ENCODE data around the gene NBAS. TPM values are rescaled to one million over a fixed set of nuclear protein-coding genes. Genes with fewer than 3 reads are reported as not detected.
"Not testable (repeated sequence)": the region's sequence is repeated elsewhere in the genome, so short reads cannot be mapped to it uniquely, and the experiment has no call there.

The NBAS gene
- total RNA-seq, 1 experiment from 2014 or later, result 33.4 TPM

DNA sequence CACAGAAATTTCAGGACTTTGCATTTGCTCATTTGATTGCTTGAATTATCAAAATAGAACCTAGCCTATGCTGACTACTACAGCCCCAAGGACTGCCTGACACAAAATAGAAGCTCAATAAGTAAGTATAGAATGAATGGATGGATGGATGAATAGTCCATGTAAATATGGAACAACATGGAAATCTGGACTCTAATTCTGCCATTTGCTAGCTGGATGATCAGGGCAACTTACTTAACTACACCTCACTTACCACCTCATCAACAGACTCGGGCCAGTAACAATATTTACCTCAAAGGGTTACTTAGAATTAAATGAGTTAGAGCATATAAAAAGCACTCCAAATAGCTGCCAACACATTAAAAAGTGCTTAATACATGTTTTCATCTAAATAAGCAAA is 50.6 kb downstream of the NBAS start:
- DNase-seq (ENCODE audit: low read depth in 1 of 2, low spot score in 2 of 2), result no peak
- no peak overlapping the region for H3K4me3 ChIP-seq
- peaks cover 26% of the 10 kb centered on the region for H3K36me3 ChIP-seq
- H3K27ac ChIP-seq, result no peak overlapping the region
- H3K27me3 ChIP-seq (replicated peaks), result no peaks in the 10 kb centered on the region
- H3K4me1 ChIP-seq (replicated peaks), result no peaks in the 10 kb centered on the region
- no peaks in the 10 kb centered on the region for H3K9me3 ChIP-seq (replicated peaks)

DNA sequence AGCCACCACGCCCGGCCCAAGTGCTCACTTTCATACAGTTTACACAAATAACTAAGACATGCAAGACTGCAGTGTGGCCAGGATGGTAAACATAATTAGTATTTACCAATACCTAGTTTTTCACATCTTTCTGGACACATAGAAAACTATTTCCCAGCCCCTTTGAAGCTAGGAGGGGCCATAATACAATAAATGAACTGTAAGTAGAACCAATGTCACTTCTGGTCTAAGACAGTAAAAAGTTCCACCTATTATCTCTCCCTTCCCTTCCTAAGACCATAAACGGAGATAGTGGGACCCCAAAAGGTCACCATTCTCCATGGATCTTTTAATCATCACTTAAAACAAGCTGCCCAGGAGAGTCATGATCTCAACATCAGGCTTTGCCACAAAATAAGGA is 51.0 kb downstream of the NBAS start:
- H3K4me1 ChIP-seq (replicated peaks), result no peaks in the 10 kb centered on the region
- no peaks in the 10 kb centered on the region for H3K9me3 ChIP-seq (replicated peaks)
- H3K27me3 ChIP-seq (replicated peaks), result no peaks in the 10 kb centered on the region
- H3K36me3 ChIP-seq, result peaks cover 26% of the 10 kb centered on the region
- no peak for DNase-seq (ENCODE audit: low read depth in 1 of 2, low spot score in 2 of 2)
- no peak overlapping the region for H3K27ac ChIP-seq
- H3K4me3 ChIP-seq, result no peak overlapping the region

GRCh38 chr2:15507697-15508096 is 53.4 kb downstream of the NBAS start:
- Histone ChIP-seq H3K4me1 (replicated peaks) (no peaks in the 10 kb centered on the region), H3K4me3 (no peak overlapping the region), H3K27me3 (replicated peaks) (no peaks in the 10 kb centered on the region), H3K9me3 (replicated peaks) (no peaks in the 10 kb centered on the region), H3K27ac (no peak overlapping the region), H3K36me3 (peaks cover 34% of the 10 kb centered on the region)
- DNase-seq (ENCODE audit: low read depth in 1 of 2, low spot score in 2 of 2), result no peak

GRCh38 chr2:15507061-15507460 is 54.1 kb downstream of the NBAS start:
- Histone ChIP-seq H3K4me3 (no peak overlapping the region), H3K4me1 (replicated peaks) (no peaks in the 10 kb centered on the region), H3K36me3 (peaks cover 37% of the 10 kb centered on the region), H3K9me3 (replicated peaks) (no peaks in the 10 kb centered on the region), H3K27me3 (replicated peaks) (no peaks in the 10 kb centered on the region), H3K27ac (no peak overlapping the region)
- DNase-seq (ENCODE audit: low read depth in 1 of 2, low spot score in 2 of 2), result no peak

DNA sequence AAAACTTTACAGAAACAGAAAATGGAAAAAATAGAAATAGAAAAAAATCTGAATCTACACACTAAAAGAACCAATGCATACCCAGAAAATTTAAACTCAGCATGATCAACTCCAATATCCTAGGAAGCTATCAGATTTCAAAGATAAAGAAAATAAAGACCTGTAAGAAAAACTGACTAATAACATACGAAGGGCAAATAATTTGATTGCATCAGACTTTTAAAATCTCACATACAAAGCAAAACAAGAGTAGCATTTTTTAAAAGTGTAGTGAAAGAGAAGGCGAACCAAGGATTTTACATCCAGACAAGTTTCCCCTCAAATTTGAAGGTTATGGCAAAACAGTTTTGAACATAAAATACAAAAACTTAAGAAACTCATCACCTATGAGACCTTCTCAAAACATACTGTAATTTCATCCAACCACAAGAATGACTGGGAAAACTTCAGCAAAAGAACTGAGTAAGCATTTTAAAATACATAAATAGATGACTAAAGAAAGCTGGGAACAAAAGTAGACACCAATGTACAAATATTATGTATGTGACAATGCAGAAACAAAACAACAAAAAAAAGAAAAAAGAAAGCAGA is 54.8 kb downstream of the NBAS start:
- Histone ChIP-seq H3K4me1 (replicated peaks) (no peaks in the 10 kb centered on the region), H3K36me3 (peaks cover 35% of the 10 kb centered on the region), H3K4me3 (no peak overlapping the region), H3K9me3 (replicated peaks) (no peaks in the 10 kb centered on the region), H3K27ac (no peak overlapping the region), H3K27me3 (replicated peaks) (no peaks in the 10 kb centered on the region)
- no peak for DNase-seq (ENCODE audit: low read depth in 1 of 2, low spot score in 2 of 2)

DNA sequence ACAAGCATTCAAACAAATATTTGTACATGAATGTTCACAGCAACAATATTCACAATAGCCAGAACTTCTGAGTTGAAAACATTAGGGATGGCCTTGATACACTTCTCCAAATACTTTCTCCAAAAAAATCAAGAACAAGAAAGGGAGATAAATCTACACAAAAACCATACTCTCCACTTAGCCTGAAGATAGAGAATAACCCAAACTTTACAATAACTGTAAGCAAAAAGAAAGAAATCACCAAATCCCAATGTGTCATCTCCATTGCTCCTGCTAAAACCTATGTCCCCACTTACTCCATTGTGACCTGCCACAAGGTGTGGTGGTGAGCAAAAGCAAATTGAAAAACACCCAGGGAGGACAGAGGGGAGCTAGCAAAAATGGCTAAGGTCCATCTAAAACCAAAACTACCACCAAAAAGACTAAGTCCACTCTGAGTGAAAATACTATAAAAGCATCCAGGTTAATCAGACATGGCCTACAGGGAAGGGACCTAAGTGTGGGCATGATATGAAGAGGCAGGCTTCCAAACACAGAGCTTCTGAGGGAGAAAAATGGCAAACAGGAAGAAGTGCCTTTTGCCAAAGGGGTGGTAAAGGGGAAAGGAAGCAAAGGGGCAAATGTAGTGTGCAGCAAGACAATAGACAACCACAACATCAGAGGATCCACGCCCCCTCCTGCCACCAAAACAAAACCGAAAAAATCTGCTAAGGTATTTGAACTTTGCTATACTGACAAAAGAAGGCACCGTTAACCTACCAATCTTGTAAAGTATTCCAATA is 56.1 kb downstream of the NBAS start:
- no peak for DNase-seq (ENCODE audit: low read depth in 1 of 2, low spot score in 2 of 2)
- Histone ChIP-seq H3K4me1 (replicated peaks) (no peaks in the 10 kb centered on the region), H3K27ac (no peak overlapping the region), H3K27me3 (replicated peaks) (no peaks in the 10 kb centered on the region), H3K36me3 (peaks cover 23% of the 10 kb centered on the region), H3K4me3 (no peak overlapping the region), H3K9me3 (replicated peaks) (no peaks in the 10 kb centered on the region)

GRCh38 chr2:15499251-15499650 is 61.9 kb downstream of the NBAS start:
- not testable (repeated sequence) for DNase-seq (ENCODE audit: low read depth in 1 of 2, low spot score in 2 of 2)

GRCh38 chr2:15498554-15498953 is 62.6 kb downstream of the NBAS start:
- Histone ChIP-seq H3K27me3 (replicated peaks) (no peaks in the 10 kb centered on the region), H3K36me3 (peaks cover 16% of the 10 kb centered on the region), H3K4me1 (replicated peaks) (no peaks in the 10 kb centered on the region), H3K27ac (no peak overlapping the region), H3K4me3 (no peak overlapping the region), H3K9me3 (replicated peaks) (no peaks in the 10 kb centered on the region)
- DNase-seq (ENCODE audit: low read depth in 1 of 2, low spot score in 2 of 2), result no peak

More at GRCh38 chr2:15499251-15499650, 61.9 kb downstream of the NBAS start:
- H3K27ac ChIP-seq; H3K27me3 ChIP-seq (replicated peaks); H3K4me3 ChIP-seq; H3K9me3 ChIP-seq (replicated peaks); H3K4me1 ChIP-seq (replicated peaks): not testable (repeated sequence)
- peaks cover 16% of the 10 kb centered on the region for H3K36me3 ChIP-seq

DNA sequence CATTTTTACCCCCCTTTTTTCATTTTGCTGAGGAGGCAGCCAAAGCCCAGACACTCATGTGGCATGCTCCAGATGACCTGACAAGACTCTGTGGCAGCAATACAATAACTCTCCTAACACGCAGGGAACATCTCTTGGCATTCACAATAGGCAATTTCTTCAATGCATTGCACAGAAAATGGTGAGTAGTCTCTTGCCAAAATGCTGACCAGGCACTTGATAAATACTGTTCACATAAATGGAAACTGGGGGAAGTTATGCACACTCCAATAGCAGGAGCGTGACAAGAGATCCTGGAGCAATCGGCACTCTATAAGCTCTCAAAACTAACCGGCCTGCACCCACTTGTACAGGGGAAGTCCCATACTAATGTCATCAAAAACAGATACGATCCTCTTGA is 66.3 kb downstream of the NBAS start:
- no peak for DNase-seq (ENCODE audit: low read depth in 1 of 2, low spot score in 2 of 2)
- H3K27me3 ChIP-seq (replicated peaks), result no peaks in the 10 kb centered on the region
- H3K36me3 ChIP-seq, result peaks cover 8% of the 10 kb centered on the region; the same call in 1 of the 2 replicates
- H3K27ac ChIP-seq, result no peak overlapping the region
- H3K4me3 ChIP-seq, result no peak overlapping the region
- no peaks in the 10 kb centered on the region for H3K4me1 ChIP-seq (replicated peaks)
- H3K9me3 ChIP-seq (replicated peaks), result no peaks in the 10 kb centered on the region

DNA sequence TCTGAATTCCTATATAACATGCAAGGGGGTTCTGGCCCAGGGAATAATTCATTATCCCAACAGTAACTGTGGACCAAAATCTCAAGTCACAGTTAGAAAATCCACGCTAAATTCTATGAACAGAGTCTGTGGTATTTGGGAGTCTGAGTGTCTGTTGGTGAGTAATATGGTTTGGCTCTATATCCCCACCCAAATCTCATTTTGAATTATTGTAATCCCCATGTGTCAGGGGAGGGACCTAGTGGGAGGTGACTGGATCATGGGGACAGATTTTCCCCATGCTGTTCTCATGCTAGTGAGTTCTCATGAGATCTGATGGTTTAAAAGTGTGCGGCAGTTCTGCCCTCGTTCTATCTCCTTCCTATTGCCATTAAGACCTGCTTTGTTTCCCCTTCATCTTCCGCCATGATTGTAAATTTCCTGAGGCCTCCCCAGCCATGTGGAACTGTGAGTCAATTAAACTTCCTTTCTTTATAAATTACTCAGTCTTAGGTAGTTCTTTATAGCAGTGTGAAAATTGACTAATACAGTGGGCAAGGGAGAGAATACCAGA is 68.3 kb downstream of the NBAS start:
- DNase-seq (ENCODE audit: low read depth in 1 of 2, low spot score in 2 of 2), result no peak
- Histone ChIP-seq H3K36me3 (peaks cover 11% of the 10 kb centered on the region; the same call in 1 of the 2 replicates), H3K4me3 (no peak overlapping the region), H3K9me3 (replicated peaks) (no peaks in the 10 kb centered on the region), H3K27ac (no peak overlapping the region), H3K27me3 (replicated peaks) (no peaks in the 10 kb centered on the region), H3K4me1 (replicated peaks) (no peaks in the 10 kb centered on the region)

DNA sequence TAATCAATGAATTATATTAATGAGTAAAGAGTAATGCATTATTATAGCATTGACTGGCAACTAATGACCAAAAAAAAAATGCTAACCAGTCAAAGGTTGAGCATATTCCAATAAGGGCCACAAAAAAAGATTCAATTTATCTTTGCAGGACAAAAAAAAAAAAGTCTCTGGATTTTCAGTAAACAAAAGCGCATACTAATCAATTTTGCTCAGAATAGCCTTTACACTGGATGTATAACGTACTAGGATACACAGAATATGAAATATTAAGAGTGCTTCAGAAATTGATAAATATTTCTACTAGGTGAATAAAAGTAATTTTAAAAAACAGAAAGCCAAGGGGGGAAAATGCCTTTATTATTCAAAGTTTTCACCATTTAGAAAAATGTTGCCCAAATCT is 74.4 kb downstream of the NBAS start:
- no peaks in the 10 kb centered on the region for H3K9me3 ChIP-seq (replicated peaks)
- peaks cover 20% of the 10 kb centered on the region for H3K36me3 ChIP-seq
- no peaks in the 10 kb centered on the region for H3K27me3 ChIP-seq (replicated peaks)
- no peak overlapping the region for H3K27ac ChIP-seq
- no peaks in the 10 kb centered on the region for H3K4me1 ChIP-seq (replicated peaks)
- no peak overlapping the region for H3K4me3 ChIP-seq
- no peak for DNase-seq (ENCODE audit: low read depth in 1 of 2, low spot score in 2 of 2)

GRCh38 chr2:15485949-15486348 is 75.2 kb downstream of the NBAS start:
- Histone ChIP-seq H3K4me3 (no peak overlapping the region), H3K27me3 (replicated peaks) (no peaks in the 10 kb centered on the region), H3K4me1 (replicated peaks) (no peaks in the 10 kb centered on the region), H3K27ac (no peak overlapping the region), H3K36me3 (peaks cover 23% of the 10 kb centered on the region), H3K9me3 (replicated peaks) (no peaks in the 10 kb centered on the region)
- no peak for DNase-seq (ENCODE audit: low read depth in 1 of 2, low spot score in 2 of 2)

DNA sequence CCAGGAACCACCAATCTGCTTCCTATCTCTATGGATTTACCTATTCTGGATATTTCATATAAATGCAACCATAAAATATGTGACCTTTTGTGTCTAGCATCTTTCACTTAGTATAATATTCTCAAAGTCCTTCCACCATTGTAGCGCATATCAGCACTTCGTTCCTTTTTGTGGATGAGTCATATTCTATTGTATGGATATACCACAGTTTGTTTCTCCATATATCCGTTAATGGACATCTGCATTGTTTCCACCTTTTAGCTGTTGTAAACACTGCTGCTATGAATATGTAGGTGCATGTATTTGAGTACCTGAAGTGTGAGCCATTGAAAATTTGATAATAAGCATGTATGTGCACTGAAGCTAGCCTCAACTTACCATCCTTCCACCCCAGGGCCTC is 80.1 kb downstream of the NBAS start:
- DNase-seq (ENCODE audit: low read depth in 1 of 2, low spot score in 2 of 2), result no peak
- Histone ChIP-seq H3K36me3 (peaks cover 20% of the 10 kb centered on the region), H3K9me3 (replicated peaks) (no peaks in the 10 kb centered on the region), H3K4me1 (replicated peaks) (no peaks in the 10 kb centered on the region), H3K27me3 (replicated peaks) (no peaks in the 10 kb centered on the region), H3K27ac (no peak overlapping the region), H3K4me3 (no peak overlapping the region)

GRCh38 chr2:15480552-15480951 is 80.6 kb downstream of the NBAS start:
- H3K27ac ChIP-seq, result no peak overlapping the region
- H3K27me3 ChIP-seq (replicated peaks), result no peaks in the 10 kb centered on the region
- H3K4me3 ChIP-seq, result no peak overlapping the region
- no peak for DNase-seq (ENCODE audit: low read depth in 1 of 2, low spot score in 2 of 2)
- H3K4me1 ChIP-seq (replicated peaks), result no peaks in the 10 kb centered on the region
- peaks cover 21% of the 10 kb centered on the region for H3K36me3 ChIP-seq
- H3K9me3 ChIP-seq (replicated peaks), result no peaks in the 10 kb centered on the region
